Iris pigment epithelial cell (primary cell): Measurements from ENCODE around the gene SLC39A5.
A peak's percentile ranks its signal among the peaks of the same experiment; 100 is the strongest.
"Not testable (repeated sequence)": the region's sequence is repeated elsewhere in the genome, so short reads cannot be mapped to it uniquely, and the experiment has no call there.

Experiments
- DNase-seq: peaks from one replicate; pipeline ENCODE4 v3.0.0-alpha.2; 2011; ENCODE audit warnings: low read depth

SLC39A5 gene

GRCh38 chr12:56278905-56279304 lies 49.1 kb downstream of the SLC39A5 start:
- DNase-seq = no peak

GRCh38 chr12:56280849-56281248 lies 51.0 kb downstream of the SLC39A5 start:
- no peak for DNase-seq

- no peak for DNase-seq
Observed at GRCh38 chr12:56282030-56282429, 52.2 kb downstream of the SLC39A5 start.

- no peak for DNase-seq
Observed at GRCh38 chr12:56282579-56282978, 52.7 kb downstream of the SLC39A5 start.

- DNase-seq = not testable (repeated sequence)
Observed at GRCh38 chr12:56284263-56284662, 54.4 kb downstream of the SLC39A5 start.

GRCh38 chr12:56286044-56286830 lies 56.4 kb downstream of the SLC39A5 start:
- peak; percentile 37 for DNase-seq
